H7 (cell line): ENCODE results near the gene FALEC. TPM values are rescaled to one million over a fixed set of nuclear protein-coding genes. Genes with fewer than 3 reads are reported as not detected.
A peak's percentile ranks its signal among the peaks of the same experiment; 100 is the strongest.

ENCODE experiments used
- DNase-seq: peaks from one replicate; pipeline ENCODE4 v3.0.0; 2012
- H3K27me3 ChIP-seq: 2 replicates; pipeline ENCODE4 v1.6.0; 2011; ENCODE audit warnings: mild to moderate bottlenecking, low read length; ENCODE audit not compliant: control insufficient read depth, insufficient read depth
- H3K36me3 ChIP-seq: replicated peaks from 2 replicates; pipeline ENCODE4 v1.5.1; 2011; ENCODE audit warnings: low read length; ENCODE audit not compliant: control insufficient read depth, insufficient read depth
- H3K4me3 ChIP-seq: 2 replicates; pipeline ENCODE4 v1.5.1; 2011; ENCODE audit warnings: low read depth, mild to moderate bottlenecking, control low read depth, low read length, moderate library complexity; ENCODE audit not compliant: insufficient read depth
- total RNA-seq: library from RNA; depleted of rRNA; stranded (reverse); fragments of >200 nt; shearing (Covaris generic); gene quantifications from 2 replicates; pipeline ENCODE4 v1.2.3, GENCODE V29; 2014

The FALEC gene
- total RNA-seq, 1 experiment from 2014 or later, result 2.6 TPM

DNA sequence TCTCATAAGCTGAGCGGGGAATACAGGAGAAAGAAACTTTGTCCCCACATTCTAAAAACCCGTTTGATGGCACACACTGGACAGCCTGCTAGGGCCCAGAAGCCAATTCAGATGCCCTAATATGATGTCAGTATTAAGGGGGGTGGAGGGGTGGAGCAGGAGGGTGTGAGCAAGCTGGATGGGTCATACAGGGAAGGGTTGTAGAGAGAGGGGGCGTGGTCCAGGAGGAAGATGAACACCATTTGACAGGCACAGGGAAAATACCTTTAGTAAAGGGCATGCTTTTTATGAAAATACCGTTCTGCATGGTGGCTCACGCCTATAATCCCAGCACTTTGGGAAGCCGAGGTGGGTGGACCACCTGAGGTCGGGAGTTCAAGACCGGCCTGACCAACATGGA is 22.4 kb upstream of the FALEC start:
- Histone ChIP-seq H3K36me3 (peaks cover 20% of the 10 kb centered on the region), H3K27me3 (no peaks in the 10 kb centered on the region)
- DNase-seq, result no peak

DNA sequence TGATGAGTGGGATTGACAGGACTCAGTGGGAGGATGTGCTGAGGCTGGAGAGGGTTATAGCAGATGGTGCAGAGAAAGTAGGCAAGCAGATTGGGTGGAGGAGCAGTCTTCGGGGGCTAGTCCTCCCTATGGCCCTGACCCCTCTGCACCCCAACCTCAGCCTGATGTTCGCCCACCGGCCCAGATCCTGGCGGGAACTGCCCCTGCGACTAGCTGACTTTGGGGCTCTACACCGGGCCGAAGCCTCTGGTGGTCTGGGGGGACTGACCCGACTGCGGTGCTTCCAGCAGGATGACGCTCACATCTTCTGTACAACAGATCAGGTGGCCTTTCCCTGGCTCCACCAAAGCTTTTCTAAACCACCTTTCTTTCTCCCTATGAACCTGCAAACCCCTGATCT is 17.2 kb upstream of the FALEC start:
- DNase-seq, result no peak
- Histone ChIP-seq H3K27me3 (no peaks in the 10 kb centered on the region), H3K36me3 (peaks cover 22% of the 10 kb centered on the region), H3K4me3 (no peak overlapping the region)

More for the DNA sequence above, 22.4 kb upstream of the FALEC start:
- no peak overlapping the region for H3K4me3 ChIP-seq

DNA sequence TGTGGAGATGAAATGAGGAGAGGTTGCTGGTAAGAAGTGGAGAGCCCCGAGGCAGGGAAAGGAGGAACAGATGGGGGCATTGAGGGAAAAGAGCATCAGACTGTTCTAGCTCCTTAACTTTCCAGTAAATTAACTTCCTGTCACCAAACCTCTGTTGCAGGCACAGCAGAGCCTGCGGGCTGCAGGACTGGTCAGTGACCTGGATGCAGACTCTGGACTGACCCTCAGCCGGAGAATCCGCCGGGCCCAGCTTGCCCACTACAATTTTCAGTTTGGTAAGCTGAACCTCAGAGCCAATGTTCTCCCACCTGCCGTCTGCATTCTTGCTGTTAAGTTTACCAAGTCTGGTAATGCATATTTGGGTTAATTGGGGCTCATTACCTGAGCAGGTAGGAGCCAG is 10.1 kb upstream of the FALEC start:
- H3K27me3 ChIP-seq, result no peaks in the 10 kb centered on the region; the same call in 1 of the 2 replicates
- DNase-seq, result no peak
- peaks cover 19% of the 10 kb centered on the region for H3K36me3 ChIP-seq
- no peak overlapping the region for H3K4me3 ChIP-seq

DNA sequence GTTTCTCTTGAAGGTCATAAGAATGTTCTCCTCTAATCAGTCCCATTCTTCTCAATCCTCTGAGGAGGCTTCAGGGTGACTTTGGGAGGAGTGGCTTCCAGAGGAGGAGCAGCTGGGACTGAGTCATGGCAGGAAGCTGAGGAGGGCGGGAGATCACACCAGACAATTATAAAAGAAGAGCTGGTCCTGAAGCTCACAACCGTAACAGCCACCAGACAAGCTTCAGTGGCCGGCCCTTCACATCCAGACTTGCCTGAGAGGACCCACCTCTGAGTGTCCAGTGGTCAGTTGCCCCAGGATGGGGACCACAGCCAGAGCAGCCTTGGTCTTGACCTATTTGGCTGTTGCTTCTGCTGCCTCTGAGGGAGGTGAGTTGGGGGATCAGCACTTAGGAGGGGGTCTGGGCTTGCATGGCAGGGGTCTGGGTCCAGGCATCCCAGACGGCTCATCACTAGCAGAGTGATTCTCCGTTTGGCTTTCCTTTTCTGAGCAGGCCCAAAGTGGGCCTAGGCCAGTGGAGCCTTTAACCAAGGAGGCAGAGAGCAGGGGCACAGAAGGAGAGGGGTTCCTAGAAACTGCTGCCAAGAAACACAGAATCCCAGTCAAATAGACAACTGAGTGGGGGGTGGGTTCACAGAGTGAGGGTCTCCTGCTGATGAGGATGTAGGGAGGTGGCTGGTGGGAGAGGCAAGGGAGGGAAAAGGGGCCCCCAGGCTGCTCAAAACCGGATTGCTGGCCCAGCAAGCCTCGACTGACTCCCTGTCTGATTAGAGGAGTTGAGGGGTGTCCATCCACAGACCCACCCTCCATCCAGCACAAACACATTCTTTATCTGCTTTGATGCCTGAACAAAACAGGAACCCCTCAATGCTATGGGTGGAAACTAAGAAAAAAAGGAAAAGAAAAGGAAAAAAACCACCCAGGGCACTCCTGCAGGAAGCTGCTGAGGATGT is 7.4 kb upstream of the FALEC start, which contains the start of gene ECM1:
Gene ECM1 (plus strand): TSS at position 198 of the 953 bp plus-strand sequence. CDS start 101 bp downstream, at position 299.
- H3K36me3 ChIP-seq, result peaks cover 17% of the 10 kb centered on the region
- H3K27me3 ChIP-seq, result no peaks in the 10 kb centered on the region; the same call in 1 of the 2 replicates
- no peak within 1 kb of the TSS for H3K4me3 ChIP-seq
- no peak for DNase-seq

DNA sequence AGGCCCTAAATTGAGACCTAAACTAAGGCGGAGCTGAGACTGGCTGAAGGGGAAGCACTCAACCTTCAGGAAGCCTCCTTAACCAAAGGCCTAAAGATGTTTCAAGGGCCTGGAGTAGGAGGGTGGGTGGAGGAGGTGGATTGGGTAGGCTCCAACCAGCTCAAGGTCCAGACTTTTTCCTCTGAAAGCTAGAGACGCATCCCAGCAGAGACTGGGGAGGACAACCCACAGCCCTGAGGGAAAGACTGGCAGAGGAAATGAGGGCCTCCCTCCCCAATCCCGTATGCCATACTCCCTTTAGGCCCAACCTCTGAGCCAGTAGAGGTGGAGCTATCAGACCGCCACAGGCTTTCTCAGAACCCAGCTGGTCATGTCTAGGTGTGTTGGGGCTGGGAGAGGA is 6.6 kb upstream of the FALEC start:
- no peaks in the 10 kb centered on the region; the same call in 1 of the 2 replicates for H3K27me3 ChIP-seq
- no peak for DNase-seq
- peaks cover 17% of the 10 kb centered on the region for H3K36me3 ChIP-seq
- H3K4me3 ChIP-seq, result no peak overlapping the region

DNA sequence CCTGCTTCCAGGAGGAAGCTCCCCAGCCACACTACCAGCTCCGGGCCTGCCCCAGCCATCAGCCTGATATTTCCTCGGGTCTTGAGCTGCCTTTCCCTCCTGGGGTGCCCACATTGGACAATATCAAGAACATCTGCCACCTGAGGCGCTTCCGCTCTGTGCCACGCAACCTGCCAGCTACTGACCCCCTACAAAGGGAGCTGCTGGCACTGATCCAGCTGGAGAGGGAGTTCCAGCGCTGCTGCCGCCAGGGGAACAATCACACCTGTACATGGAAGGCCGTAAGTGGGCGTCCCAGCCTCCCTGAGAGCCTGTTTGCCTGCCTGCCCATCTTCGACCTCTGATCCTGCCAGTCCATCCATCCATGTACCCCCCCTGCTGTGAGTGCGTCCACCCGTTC is 4.0 kb upstream of the FALEC start:
- H3K27me3 ChIP-seq, result no peaks in the 10 kb centered on the region; the same call in 1 of the 2 replicates
- no peak for DNase-seq
- H3K4me3 ChIP-seq, result no peak overlapping the region
- H3K36me3 ChIP-seq, result peaks cover 3% of the 10 kb centered on the region

DNA sequence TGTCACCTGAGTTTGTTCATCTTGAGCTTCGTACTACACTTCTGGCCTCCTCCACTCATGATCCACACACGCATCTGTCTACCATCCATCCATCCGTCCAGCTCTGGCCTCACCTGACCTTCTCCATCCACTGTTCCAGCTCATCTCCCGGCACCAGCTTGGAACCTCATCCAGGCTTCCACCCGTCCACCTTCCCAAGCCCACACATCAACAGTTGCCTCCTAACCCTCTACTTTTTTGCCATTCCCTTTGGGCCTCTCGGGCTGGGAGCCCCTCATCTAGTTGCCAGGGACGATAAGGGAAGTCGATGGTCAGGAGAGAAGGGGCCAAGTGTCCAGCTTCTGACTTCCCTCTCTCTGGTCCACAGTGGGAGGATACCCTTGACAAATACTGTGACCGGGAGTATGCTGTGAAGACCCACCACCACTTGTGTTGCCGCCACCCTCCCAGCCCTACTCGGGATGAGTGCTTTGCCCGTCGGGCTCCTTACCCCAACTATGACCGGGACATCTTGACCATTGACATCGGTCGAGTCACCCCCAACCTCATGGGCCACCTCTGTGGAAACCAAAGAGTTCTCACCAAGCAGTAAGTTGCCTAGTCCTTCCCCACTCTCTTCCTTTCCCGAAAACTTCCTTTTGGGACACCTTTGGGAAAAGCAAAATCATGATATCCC is 3.4 kb upstream of the FALEC start:
- no peak for DNase-seq
- Histone ChIP-seq H3K27me3 (no peaks in the 10 kb centered on the region; the same call in 1 of the 2 replicates), H3K4me3 (no peak overlapping the region), H3K36me3 (no peaks in the 10 kb centered on the region; the same call in 1 of the 2 replicates)

DNA sequence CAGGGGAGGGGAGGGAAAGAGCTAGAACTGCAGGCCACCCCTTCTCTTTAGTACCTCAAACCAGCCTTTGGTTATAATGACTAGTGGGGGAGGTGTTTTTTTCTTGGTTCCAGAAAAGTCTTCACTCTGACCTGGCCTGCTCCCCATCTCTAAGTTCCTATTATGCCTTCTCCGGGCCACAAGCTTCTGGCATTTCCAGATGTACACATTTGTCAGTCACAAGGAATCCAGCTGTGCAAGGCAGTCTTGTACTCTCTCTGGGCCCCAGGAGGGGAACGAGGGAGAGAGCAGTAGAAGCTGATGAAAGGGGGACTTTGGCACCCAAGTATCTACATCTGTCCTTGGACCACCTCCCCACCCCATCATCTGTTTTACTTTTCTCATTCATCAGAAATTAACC is 2.7 kb upstream of the FALEC start:
- no peaks in the 10 kb centered on the region for H3K36me3 ChIP-seq
- no peaks in the 10 kb centered on the region; the same call in 1 of the 2 replicates for H3K27me3 ChIP-seq
- no peak for DNase-seq
- no peak overlapping the region for H3K4me3 ChIP-seq

DNA sequence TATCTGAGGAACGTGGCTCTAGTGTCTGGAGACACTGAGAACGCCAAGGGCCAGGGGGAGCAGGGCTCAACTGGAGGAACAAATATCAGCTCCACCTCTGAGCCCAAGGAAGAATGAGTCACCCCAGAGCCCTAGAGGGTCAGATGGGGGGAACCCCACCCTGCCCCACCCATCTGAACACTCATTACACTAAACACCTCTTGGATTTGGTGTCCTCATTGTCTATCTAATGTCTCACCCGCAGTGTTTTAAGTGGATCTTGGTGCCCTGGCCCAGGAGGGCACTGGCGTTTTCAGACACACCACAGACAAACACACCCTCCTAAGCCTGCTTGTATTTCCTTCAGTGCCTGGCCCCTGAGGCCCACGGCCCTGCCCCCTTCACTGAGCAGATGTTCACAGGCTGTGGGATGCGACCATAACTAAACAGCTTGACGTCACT is 2.2 kb upstream of the FALEC start:
- H3K36me3 ChIP-seq, result no peaks in the 10 kb centered on the region
- H3K27me3 ChIP-seq, result no peaks in the 10 kb centered on the region; the same call in 1 of the 2 replicates
- H3K4me3 ChIP-seq, result no peak overlapping the region
- no peak for DNase-seq

DNA sequence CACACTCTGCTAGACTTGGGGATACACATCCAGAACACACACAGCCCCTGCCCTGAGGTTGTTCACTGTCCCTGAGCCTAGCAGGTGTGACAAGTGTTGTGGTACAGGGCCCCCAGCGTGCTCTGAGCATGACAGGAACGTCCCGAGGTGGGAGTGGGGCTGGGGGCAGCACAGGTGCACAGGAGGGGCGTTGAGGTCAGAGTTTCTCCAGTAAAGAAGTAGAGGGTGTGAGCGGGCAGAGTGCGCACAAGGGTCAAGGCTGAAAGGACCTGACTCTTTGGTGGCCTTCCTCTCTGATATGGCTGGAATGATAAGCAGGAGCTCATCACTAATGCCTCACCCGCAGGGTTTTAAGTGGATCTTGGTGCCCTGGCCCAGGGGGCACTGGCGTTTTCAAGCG is 1.3 kb upstream of the FALEC start:
- Histone ChIP-seq H3K4me3 (no peak overlapping the region), H3K27me3 (no peaks in the 10 kb centered on the region; the same call in 1 of the 2 replicates), H3K36me3 (no peaks in the 10 kb centered on the region)
- DNase-seq, result no peak

DNA sequence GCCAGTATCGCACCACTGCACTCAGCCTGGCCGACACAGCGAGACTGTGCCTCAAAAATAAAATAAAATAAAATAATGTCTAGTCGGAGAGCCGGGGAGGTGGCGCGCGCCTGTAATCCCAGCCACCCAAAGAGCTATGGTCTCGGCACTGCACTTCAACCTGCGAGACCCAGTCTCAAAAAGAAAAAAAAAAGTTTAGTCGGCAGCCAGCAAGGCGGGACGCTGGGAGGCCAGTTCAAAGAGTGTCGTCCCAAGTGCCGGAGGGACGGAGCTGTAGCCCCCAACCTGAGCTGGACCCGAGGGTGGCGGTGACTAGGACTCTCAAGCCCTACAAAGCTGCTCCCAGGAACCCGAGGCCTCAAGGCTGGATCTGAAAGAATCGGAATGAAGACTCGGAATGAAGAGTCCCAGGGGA is 632 bp upstream of the FALEC start:
- no peaks in the 10 kb centered on the region for H3K36me3 ChIP-seq
- DNase-seq, result no peak
- H3K27me3 ChIP-seq, result no peaks in the 10 kb centered on the region
- H3K4me3 ChIP-seq, result peak overlapping the region; percentile 78

DNA sequence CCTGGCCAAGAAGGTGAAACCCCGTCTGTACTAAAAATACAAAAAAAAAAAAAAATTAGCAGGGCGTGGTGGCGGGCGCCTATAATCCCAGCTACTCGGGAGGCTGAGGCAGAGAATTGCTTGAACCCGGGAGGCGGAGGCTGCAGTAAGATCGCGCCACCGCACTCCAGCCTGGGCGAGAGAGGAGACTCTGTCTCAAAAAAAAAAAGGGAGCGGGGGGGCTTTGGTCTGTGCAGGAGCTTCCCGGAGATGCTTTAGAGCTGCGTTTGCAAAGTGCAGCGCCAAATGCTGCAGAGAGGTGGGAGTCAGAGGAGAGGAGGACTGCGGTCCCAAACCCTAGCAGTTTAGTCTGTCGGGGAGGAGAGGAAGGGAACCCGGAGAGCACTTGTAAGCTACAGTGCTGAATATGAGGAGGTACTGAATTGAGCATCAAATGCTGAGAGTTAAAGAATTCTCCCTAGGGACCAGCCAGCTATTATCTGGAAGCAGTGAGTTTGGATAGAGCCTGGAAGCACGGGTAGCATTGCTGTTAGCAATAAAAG is 569 bp downstream of the FALEC start:
- peak; percentile 69 for DNase-seq
- peak overlapping the region; percentile 78 for H3K4me3 ChIP-seq
- no peaks in the 10 kb centered on the region for H3K36me3 ChIP-seq
- H3K27me3 ChIP-seq, result no peaks in the 10 kb centered on the region

DNA sequence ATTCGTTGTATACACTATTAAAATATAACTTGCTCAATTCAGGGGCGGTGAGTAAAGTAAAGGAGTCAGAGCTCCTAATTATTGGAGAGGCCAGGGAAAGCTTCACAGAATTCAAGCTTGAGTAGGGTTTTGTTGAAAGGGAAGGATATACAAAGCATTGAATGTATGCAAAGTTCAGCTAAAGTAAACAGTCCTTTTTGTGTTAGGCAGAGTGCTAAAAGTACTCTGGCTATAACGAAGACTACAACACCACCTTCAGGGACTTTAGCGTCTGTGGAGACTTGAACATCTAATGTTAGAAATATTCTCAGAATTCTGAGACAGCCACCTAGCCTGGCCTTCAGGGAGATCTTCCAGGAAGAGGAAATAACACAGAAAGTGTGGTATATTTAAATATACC is 1.1 kb downstream of the FALEC start:
- DNase-seq, result no peak
- Histone ChIP-seq H3K36me3 (no peaks in the 10 kb centered on the region), H3K27me3 (no peaks in the 10 kb centered on the region), H3K4me3 (peak overlapping the region; percentile 78)

DNA sequence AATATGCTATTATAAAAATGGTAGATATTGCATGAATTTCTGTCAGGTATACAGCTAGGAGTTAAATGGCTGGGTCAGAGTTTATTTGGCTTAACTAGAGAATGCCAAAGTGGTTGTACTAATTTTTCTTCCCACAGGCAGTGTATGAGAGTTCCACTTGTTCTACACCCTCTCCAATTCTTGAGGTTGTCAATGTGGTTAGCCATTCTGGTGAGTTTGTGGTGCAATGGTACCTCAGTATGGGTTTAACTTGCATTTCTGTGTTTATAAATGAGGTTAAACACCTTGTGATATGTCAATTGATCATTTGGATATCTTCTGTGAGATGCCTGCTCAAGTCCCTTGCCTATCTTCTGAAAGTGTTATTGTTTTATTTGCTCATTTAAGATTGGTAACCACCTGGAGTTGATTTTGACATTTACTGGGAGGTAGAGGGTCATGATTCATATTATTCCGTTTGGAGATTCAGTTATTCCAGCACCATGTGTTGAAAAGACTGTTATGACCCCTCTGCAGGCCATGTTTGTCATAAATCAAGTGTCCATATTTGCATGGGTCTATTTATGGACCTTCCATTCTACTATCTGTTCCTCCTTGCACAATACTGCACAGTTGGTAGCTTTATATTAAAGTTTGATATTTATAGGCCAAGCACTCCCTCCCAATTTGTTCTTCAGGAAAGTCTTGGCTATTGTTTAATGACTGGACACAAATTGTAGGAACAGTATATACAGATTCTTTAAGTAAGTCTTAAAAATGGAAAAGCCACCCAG is 5.8 kb downstream of the FALEC start:
- Histone ChIP-seq H3K4me3 (no peak overlapping the region), H3K36me3 (no peaks in the 10 kb centered on the region), H3K27me3 (no peaks in the 10 kb centered on the region)
- no peak for DNase-seq
